H7 (cell line): ENCODE results near the gene IMMP2L. TPM values are rescaled to one million over a fixed set of nuclear protein-coding genes. Genes with fewer than 3 reads are reported as not detected.

ENCODE experiments used
- DNase-seq: peaks from one replicate; pipeline ENCODE4 v3.0.0; 2012
- H3K27me3 ChIP-seq: 2 replicates; pipeline ENCODE4 v1.6.0; 2011; ENCODE audit warnings: mild to moderate bottlenecking, low read length; ENCODE audit not compliant: control insufficient read depth, insufficient read depth
- H3K36me3 ChIP-seq: replicated peaks from 2 replicates; pipeline ENCODE4 v1.5.1; 2011; ENCODE audit warnings: low read length; ENCODE audit not compliant: control insufficient read depth, insufficient read depth
- H3K4me3 ChIP-seq: 2 replicates; pipeline ENCODE4 v1.5.1; 2011; ENCODE audit warnings: low read depth, mild to moderate bottlenecking, control low read depth, low read length, moderate library complexity; ENCODE audit not compliant: insufficient read depth
- total RNA-seq: library from RNA; depleted of rRNA; stranded (reverse); fragments of >200 nt; shearing (Covaris generic); gene quantifications from 2 replicates; pipeline ENCODE4 v1.2.3, GENCODE V29; 2014

Gene IMMP2L
- total RNA-seq, 1 experiment from 2014 or later = 9.2 TPM

GRCh38 chr7:111530356-111530668, 32.0 kb downstream of the IMMP2L start:
- Histone ChIP-seq H3K27me3 (no peaks in the 10 kb centered on the region), H3K36me3 (no peaks in the 10 kb centered on the region), H3K4me3 (no peak overlapping the region)
- DNase-seq = no peak

DNA sequence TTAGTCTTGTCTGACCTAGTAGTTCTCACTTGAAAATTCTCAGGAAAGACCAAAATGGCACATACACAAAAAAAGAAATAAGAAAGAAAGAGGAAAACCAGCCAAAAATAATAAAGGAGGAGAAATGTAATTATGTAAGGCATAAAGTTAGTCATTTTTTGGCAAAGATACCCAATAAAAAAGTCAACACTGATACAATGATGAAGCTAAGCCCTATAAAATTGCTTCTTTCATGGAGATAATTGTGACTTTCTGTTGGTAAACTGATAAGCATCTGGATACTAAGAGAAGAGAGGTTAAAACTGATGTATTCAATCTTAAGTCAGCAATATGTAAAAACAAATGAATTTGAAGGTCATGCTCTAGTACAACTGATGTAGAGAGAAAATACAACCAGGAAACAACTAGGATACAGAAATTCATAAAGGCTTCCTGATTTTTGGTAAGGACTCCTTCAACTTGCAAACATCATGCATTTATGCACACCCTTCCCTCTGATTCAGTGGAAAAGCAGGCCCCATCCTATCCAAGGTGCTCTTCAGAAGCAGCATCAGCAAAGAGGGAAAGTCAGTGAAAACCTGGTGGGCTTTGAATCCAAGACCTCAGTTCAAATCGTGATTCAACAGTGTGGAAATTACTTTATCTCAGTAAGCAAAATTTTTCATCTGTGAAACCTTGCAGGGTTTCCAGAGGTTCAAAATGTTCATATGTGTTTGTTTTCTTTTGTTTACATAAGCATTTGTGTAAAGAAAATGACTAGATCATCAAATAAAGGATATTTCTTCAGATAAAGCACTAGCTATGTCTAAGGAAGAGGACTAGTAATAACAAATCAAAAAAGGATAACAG, 32.6 kb downstream of the IMMP2L start:
- Histone ChIP-seq H3K36me3 (no peaks in the 10 kb centered on the region), H3K27me3 (no peaks in the 10 kb centered on the region), H3K4me3 (no peak overlapping the region)
- DNase-seq = no peak

DNA sequence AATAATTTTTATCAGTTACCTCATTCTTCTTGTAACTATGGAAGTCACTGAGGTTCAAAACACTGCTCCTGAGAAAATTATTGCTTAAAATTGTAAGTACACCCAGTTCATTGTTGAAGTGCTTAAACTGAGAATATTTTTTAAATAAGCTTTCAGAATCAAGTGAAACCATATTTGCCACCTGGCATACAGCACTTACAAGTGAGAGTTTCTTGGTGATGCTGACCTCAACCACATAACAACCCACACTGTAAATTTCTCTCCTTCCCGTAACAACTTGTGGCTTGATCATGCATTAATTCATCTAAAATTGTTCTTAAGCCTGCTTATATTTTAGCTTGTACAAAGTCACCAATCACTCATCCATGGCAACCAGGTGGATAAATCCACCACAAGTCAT, 34.0 kb downstream of the IMMP2L start:
- H3K4me3 ChIP-seq = no peak overlapping the region
- no peaks in the 10 kb centered on the region for H3K27me3 ChIP-seq
- no peaks in the 10 kb centered on the region for H3K36me3 ChIP-seq
- no peak for DNase-seq

DNA sequence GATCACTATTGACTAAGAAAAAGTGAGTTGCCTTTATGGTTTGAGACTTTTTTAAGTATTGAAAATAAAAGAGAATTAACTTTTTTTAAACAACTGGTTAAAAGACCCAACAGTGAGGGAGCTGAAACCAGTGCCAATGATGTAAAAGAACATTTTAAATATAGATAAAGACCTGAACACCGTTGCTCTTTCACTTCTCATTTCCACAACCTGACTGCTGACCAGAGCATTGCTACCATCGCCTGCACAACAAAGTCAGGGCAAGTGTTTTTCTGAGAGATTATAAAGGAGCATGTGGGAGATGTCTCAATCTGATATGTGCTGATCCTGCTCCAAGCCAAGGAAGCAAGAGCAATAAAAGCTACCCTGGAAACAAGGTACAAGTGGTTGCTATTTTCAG, 34.7 kb downstream of the IMMP2L start:
- no peak overlapping the region for H3K4me3 ChIP-seq
- H3K27me3 ChIP-seq = no peaks in the 10 kb centered on the region
- H3K36me3 ChIP-seq = no peaks in the 10 kb centered on the region
- no peak for DNase-seq

DNA sequence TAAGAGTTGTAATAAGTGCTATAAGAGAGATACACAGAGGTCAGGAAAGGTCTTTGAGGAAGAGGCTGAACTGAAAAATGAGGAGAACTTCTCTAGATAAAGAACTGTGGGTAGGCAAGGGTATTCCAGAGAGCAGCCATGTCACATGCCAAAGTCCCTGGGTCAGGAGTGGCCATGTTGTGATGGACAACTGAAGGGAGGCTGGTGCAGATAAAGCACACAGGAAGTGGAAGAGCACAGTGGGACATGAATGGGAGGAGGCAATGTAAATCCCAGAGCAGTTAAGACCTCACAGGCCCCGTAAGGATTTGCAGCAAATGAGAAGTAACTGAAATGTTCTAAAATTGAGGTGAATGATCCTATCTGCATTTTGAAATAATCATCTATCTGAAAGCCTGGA, 37.2 kb downstream of the IMMP2L start:
- DNase-seq = no peak
- H3K4me3 ChIP-seq = no peak overlapping the region
- H3K36me3 ChIP-seq = no peaks in the 10 kb centered on the region
- no peaks in the 10 kb centered on the region for H3K27me3 ChIP-seq

DNA sequence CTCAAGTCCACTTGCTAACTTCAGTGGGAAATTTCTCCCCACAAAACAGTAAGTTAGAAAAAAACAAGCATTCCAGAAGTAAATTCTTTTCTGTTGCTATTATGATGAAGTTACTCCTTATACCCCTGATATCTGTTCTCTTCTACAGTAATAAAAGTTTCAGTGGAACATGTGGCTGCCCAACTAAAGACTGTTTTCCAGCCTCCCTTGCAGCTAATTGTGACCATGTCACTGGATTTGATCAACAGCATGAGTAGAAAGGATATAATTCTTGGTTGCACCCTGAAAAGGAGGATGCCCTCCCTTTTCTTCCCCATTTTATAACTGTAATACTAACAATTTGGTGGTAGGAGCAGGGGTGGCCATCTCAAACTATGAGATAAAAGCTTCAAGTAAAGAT, 40.6 kb downstream of the IMMP2L start:
- no peaks in the 10 kb centered on the region for H3K27me3 ChIP-seq
- H3K4me3 ChIP-seq = no peak overlapping the region
- DNase-seq = no peak
- no peaks in the 10 kb centered on the region for H3K36me3 ChIP-seq

GRCh38 chr7:111518264-111518663, 44.0 kb downstream of the IMMP2L start:
- DNase-seq = no peak
- no peak overlapping the region for H3K4me3 ChIP-seq
- H3K36me3 ChIP-seq = no peaks in the 10 kb centered on the region
- no peaks in the 10 kb centered on the region for H3K27me3 ChIP-seq

GRCh38 chr7:111517549-111517951, 44.7 kb downstream of the IMMP2L start:
- Histone ChIP-seq H3K4me3 (no peak overlapping the region), H3K27me3 (no peaks in the 10 kb centered on the region), H3K36me3 (no peaks in the 10 kb centered on the region)
- DNase-seq = no peak

DNA sequence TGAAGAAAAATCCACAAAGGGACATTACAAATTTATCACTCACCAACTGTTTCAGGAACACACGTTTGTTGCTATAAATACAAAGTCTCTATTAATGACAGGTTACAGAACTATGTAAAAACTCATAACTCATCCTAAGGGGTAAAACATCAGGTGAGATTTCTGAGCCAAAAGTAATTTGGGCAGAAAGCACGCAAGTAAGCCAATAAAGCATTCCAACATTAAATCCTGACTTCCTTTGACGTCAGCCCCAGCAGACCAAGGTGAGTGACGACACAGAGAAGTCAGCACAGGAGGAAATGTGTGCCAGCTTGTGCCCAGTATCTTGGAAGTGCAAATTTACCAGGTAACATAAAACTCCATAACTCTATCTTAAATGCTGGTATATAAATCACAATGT, 45.7 kb downstream of the IMMP2L start:
- no peak for DNase-seq
- H3K36me3 ChIP-seq = no peaks in the 10 kb centered on the region
- H3K27me3 ChIP-seq = no peaks in the 10 kb centered on the region
- H3K4me3 ChIP-seq = no peak overlapping the region

DNA sequence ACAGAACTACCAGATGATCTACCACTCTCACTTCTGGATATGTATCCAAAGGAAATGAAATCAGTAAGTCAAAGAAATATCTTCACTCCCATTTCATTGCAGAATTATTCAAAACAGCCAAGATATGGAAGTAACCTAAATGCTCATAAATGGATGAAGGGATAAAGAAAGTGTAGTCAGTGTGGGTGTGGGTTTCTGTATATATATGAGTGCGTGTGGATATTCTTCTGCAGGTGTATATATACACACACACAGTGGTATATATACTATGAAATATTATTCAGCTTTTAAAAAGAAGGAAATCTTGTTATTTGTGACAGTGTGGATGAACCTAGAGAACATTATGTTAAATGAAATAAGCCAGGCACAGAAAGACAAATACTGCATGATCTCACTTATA, 48.7 kb downstream of the IMMP2L start:
- no peaks in the 10 kb centered on the region for H3K36me3 ChIP-seq
- no peak overlapping the region for H3K4me3 ChIP-seq
- no peaks in the 10 kb centered on the region for H3K27me3 ChIP-seq
- DNase-seq = no peak

- Histone ChIP-seq H3K36me3 (no peaks in the 10 kb centered on the region), H3K4me3 (no peak overlapping the region), H3K27me3 (no peaks in the 10 kb centered on the region)
- DNase-seq = no peak
Measured at GRCh38 chr7:111511845-111512244, 50.4 kb downstream of the IMMP2L start.

DNA sequence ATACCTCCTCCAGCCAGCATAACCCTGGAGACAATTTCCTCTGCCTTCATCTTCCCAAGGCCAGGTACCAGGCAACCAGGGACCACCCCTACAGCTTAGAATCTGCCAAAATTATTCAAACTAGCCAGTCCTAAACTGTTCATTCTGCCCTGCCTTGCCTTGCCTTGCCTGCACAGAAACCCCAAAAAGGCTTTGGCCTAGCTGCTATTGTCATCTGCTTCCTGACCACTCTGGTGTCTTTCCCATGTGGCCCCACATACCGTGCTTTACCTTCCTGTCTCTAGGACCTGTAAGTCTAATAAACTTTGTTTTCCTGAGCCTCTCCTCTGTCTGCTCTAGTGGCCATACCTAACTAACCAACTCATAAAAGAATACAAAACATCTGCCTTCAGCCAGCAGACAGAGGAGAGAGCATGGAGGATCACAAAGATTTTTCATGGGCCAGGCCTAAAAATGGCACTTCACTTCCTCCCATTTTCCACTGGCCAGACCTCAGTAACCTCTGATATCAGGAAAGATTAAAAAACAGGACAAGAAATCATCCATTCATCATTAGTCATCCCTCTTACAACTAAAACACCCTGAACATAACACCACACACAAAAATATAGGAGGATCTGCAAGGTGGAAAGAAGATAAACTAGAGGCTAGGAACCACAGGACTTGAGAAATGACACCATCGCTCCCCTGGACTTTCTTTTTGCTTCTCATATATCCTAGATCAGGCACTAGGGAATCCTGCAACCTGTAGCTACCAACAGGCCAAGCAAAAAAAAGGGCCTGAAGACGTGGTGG, 51.5 kb downstream of the IMMP2L start:
- H3K36me3 ChIP-seq = no peaks in the 10 kb centered on the region
- H3K27me3 ChIP-seq = no peaks in the 10 kb centered on the region
- no peak overlapping the region for H3K4me3 ChIP-seq
- no peak for DNase-seq

DNA sequence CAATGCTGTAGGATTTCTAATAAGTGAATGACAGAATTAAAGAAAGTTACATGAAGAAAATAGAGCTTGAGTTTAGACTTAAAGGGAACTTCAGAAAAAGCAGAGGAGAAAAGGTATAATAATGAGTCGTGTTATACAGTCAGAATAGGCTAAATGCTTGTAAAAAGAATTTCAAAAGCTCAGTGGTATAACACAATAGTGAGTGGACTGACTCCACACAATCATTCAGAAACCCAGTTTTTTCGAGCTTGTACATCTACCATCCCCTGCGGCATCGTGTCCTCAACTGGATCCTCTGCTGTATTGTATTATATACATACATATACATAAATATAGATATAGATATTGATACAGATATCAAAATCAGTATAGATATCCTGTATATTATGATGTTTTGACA, 52.2 kb downstream of the IMMP2L start:
- Histone ChIP-seq H3K4me3 (no peak overlapping the region), H3K36me3 (no peaks in the 10 kb centered on the region), H3K27me3 (no peaks in the 10 kb centered on the region)
- no peak for DNase-seq

GRCh38 chr7:111509288-111509687, 53.0 kb downstream of the IMMP2L start:
- no peak overlapping the region for H3K4me3 ChIP-seq
- DNase-seq = no peak
- H3K36me3 ChIP-seq = no peaks in the 10 kb centered on the region
- H3K27me3 ChIP-seq = no peaks in the 10 kb centered on the region

DNA sequence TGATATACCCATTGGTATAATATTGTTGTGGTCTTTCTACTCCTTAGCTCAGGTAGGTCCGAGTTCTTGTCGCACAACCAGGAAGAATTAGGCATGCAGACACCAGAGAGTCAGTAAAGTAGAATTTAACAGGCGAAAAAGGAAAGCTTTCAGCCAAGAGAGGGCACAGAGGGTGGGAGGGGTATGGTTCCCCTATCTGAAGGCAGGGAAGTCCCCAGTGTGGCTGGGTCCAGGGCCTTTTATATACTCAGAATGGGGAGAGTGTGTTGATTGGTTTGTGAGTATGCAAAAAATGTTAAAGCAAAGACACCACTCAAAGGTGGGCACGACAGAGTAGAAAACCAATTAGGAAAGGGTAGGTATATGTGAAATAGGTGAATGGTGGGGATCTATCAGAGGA, 53.9 kb downstream of the IMMP2L start:
- Histone ChIP-seq H3K27me3 (no peaks in the 10 kb centered on the region), H3K4me3 (no peak overlapping the region), H3K36me3 (no peaks in the 10 kb centered on the region)
- no peak for DNase-seq
